VCaP (cell line): ENCODE data around the gene GOLPH3.
"Not testable (repeated sequence)": the region's sequence is repeated elsewhere in the genome, so short reads cannot be mapped to it uniquely, and the experiment has no call there.

Source experiments
- H3K27ac ChIP-seq: fragments of 450-650 bp; 2 replicates; pipeline ENCODE4 v1.5.1; 2017
- TF ChIP-seq, protein P1 (sequence below): fragments of 450-650 bp; conservative IDR thresholded peaks from 2 replicates; pipeline ENCODE4 v1.5.1; 2017; ENCODE audit warnings: mild to moderate bottlenecking, moderate library complexity

Gene GOLPH3

DNA sequence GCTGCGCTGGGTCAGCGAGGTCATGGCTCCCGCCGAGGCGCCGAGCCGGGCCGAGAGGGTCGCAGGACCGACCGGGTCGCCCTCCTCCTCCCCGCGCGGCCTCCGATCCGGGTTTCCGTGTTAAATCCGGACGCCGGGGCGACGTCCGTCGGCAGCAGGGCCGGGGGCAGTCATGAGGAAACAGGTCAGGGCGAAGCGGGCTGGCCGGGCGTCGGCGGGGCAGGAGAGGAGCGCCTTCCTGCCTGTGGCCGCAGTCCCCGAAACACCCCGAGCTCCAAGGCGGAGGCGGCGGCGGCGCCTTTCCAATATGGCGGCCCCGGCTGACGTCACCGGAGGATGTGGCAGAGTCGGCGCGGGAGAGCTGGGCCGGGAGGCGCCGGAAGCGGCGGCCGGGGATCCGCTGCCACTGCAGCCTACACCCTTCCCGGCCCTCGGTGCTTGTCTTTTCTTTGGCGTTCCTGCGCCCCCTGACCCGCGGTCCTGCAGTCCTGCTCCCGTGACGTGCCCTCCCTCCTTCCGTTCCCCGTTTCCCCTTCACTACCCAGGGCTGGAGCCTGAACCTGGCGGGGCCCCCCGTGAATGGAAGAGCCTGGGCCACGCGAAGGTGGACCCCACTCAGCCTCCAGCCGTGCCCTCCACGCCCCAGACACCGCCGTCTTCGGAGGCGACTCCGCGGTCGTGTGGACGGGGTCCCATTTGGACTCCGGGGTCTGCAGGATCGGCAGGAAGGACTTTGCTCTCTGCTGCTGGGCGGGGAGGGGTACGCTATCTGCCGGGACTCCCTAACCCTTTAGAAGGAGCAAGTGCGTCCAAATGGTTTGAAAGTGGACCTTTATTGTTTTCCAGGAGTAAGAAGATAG, at the start of gene GOLPH3:
GOLPH3 (minus strand) TSS at position 309 of the 860 bp plus-strand sequence; CDS start at position 24, 285 bp downstream.
- TF ChIP-seq, protein P1, sequence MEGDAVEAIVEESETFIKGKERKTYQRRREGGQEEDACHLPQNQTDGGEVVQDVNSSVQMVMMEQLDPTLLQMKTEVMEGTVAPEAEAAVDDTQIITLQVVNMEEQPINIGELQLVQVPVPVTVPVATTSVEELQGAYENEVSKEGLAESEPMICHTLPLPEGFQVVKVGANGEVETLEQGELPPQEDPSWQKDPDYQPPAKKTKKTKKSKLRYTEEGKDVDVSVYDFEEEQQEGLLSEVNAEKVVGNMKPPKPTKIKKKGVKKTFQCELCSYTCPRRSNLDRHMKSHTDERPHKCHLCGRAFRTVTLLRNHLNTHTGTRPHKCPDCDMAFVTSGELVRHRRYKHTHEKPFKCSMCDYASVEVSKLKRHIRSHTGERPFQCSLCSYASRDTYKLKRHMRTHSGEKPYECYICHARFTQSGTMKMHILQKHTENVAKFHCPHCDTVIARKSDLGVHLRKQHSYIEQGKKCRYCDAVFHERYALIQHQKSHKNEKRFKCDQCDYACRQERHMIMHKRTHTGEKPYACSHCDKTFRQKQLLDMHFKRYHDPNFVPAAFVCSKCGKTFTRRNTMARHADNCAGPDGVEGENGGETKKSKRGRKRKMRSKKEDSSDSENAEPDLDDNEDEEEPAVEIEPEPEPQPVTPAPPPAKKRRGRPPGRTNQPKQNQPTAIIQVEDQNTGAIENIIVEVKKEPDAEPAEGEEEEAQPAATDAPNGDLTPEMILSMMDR: 0 out of 2 replicates have a peak, but pooled peaks have one; percentile 8
- H3K27ac ChIP-seq: peak within 1 kb of the TSS; percentile 100

DNA sequence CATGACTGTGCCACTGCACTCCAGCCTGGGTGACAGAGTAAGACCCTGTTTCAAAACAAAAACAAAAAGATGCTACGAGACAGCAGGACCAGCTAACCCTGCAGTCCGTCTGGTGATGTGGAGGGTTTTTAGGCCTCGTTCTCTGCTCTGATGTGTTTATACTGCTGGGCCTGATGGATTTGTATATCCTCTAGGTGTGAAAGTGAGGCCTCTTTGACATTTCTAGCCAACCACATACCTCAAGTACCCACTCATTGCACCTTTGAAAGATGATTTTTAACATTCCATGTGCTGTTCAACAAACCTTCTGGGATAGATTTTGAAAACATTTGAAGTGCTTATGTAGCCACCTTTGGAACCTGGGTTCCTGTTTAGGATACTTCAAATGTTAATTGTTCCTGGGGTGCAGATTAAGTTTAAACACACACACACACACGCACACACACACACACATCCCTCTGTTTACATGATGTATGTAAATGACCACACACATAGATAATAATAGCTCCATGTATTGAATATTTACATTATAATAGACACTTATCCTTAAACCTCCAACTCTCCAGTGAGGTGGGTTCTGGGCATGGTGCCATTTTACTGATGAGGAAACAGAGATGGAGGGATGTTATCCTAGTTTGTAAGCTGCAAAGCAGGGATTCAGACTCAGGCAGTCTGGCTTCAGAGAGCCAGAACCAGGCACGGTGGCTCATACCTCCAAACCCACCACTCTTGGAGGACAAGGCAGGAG, 48.8 kb upstream of the GOLPH3 start:
- TF ChIP-seq, protein P1: no peak
- no peak overlapping the region for H3K27ac ChIP-seq

DNA sequence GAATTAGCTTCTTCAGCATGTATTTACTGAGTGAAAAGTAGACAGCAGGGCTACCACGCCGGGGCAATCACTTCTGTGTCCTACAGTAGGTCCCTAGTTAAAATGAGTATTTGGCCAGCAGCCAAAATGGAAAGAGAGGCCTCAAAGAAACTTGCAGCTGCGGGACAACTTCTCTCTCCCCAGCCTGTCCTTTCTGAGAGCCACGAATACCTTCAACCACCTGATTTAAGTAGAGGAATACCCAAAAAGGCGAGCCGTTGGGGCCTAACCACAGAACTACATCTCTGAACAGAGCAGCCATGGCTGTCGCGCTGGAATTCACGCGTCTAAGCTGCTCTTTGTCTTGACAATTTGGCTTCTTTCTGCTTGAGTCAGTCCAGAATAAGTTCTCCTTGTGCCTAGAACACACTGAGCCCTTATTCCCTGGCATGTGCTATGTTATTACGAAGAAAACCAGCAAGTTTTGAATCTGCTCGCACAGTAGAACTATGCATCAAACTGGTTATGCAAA, 43.8 kb upstream of the GOLPH3 start:
- peak overlapping the region; percentile 36 for H3K27ac ChIP-seq

DNA sequence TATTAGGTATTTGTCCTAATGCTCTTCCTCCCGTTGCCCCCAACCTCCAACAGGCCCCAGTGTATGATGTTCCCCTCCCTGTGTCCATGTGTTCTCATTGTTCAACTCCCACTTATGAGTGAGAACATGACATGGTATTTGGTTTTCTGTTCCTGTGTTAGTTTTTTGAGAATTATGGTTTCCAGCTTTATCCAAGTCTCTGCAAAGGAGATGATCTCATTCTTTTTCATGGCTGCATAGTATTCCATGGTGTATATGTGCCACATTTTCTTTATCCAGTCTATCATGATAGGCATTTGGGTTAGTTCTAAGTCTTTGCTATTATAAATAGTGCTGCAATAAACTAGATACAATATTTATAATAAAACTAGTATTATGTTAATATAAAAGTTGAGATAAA, 40.2 kb upstream of the GOLPH3 start:
- H3K27ac ChIP-seq: not testable (repeated sequence)

More for the DNA sequence above, 43.8 kb upstream of the GOLPH3 start:
- TF ChIP-seq, protein P1: no peak

DNA sequence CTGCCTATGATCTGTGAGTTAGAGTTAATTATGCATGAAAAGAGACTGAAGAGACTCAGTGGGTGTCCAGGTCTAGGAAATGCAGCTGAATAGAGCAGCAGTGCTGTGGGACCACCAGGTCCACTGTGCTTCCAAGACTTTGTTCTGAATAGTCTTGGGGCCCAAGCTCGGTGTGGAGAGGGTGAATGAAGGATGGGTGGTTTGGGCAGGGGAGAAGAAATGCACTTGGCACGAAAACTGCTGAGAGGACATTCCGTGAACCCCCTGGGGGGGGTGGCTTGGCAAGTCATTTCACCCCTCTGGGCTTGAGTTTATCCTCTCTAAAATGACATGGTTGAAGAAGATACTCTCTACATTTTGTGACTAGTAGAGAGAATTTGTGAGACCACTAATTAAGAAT, 36.0 kb upstream of the GOLPH3 start:
- no peak overlapping the region for H3K27ac ChIP-seq
- TF ChIP-seq, protein P1: no peak

DNA sequence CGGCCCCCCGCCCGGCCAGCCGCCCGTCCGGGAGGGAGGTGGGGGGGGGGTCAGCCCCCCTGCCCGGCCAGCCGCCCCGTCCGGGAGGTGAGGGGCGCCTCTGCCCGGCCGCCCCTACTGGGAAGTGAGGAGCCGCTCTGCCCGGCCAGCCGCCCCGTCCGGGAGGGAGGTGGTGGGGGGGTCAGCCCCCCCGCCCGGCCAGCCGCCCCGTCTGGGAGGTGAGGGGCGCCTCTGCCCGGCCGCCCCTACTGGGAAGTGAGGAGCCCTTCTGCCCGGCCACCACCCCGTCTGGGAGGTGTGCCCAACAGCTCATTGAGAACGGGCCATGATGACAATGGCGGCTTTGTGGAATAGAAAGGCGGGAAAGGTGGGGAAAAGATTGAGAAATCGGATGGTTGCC, 34.7 kb upstream of the GOLPH3 start:
- H3K27ac ChIP-seq: not testable (repeated sequence)

DNA sequence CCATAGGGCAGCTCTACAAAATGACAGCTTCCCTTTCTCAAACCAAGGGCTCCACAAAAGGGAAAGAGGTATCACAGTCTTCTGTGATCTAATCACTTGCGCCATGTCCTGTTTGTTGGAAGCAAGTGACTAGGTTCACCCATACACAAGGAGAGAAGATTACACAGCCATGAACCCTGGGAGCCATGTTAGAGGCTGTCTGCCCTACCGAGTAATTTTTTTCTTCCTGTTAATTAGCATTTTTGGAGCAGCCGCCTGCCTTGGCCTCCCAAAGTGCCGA, 33.2 kb upstream of the GOLPH3 start:
- TF ChIP-seq, protein P1: no peak
- H3K27ac ChIP-seq: no peak overlapping the region

DNA sequence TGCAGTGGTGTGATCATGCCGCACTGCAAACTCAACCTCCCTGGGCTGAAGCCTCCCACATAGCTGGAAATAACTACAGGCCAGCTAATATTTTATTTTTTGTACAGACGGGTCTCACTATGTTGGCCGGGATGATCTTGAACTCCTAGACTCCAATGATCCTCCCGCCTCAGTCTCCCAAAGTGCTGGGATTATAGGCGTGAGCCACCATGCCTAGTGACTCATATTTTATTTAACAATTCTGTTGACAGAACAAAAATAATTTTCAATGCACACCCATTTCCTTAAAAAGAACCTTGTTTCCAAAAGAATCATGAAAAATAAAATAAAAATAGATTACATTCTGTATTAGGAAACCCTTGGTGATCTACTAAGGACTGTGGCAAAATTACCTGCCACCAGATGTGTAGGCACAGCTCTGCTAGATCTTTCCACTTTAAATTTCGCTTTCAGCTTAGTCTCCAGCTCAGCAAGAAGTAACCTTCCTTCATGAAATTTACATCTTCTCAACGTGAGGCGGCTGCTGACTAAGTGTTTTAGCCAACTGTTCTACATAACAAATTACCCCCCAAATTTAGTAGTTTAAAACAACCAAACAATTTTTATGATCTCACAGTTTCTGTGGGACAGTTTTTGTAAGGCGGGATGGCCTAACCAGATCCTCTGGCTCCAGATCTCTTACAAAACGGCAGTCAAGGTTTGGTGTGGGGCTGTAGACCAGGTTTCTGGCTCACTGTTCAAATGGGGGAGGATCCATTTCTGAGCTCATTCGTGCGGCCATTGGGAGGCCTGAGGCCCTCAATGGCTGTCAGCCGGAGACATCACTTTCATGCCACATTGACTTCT, 32.6 kb upstream of the GOLPH3 start:
- no peak overlapping the region for H3K27ac ChIP-seq
- TF ChIP-seq, protein P1: no peak
